Mucosa of descending colon (tissue), 3 donors: Measurements from ENCODE around the gene AKAP12. TPM values are rescaled to one million over a fixed set of nuclear protein-coding genes. Genes with fewer than 3 reads are reported as not detected.

ENCODE experiments used
- ATAC-seq: fragments of 200-7000 bp; cut with Tn5 transposase; one replicate; pipeline ENCODE4 v1.9.1; 2020; ENCODE audit warnings: mild to moderate bottlenecking, moderate library complexity
- DNase-seq, 3 donors: peaks; one replicate each; pipeline ENCODE4 v3.0.0-alpha.2; 2020
- H3K36me3 ChIP-seq: fragments of 200-600 bp; one replicate; pipeline ENCODE4 v1.8.0; 2021; ENCODE audit warnings: low read depth, mild to moderate bottlenecking
- H3K4me1 ChIP-seq: fragments of 200-600 bp; one replicate; pipeline ENCODE4 v1.8.0; 2021; ENCODE audit warnings: low read depth, mild to moderate bottlenecking
- H3K4me3 ChIP-seq: fragments of 200-600 bp; one replicate; pipeline ENCODE4 v1.8.0; 2021; ENCODE audit warnings: mild to moderate bottlenecking
- H3K9me3 ChIP-seq: fragments of 200-600 bp; one replicate; pipeline ENCODE4 v1.8.0; 2021; ENCODE audit warnings: mild to moderate bottlenecking
- CTCF ChIP-seq: fragments of 200-600 bp; IDR thresholded peaks from one replicate; pipeline ENCODE4 v1.8.0; 2022; ENCODE audit warnings: antibody characterized with exemption, mild to moderate bottlenecking
- intact Hi-C, 2 donors: fragments of 100-400 bp; cut with DNase I in 1 of 2; cut with micrococcal nuclease in 1 of 2; formaldehyde crosslinking; loops; one replicate each; pipeline versions ENCODE4 v1.11.0 to v1.11.1; 2022; cut with DNase I, micrococcal nuclease
- total RNA-seq, 3 donors: library from RNA; stranded (reverse); fragmentation: NEBNext Ultra II Directional in 2 of 3; extraction: Animal tissue kit (Norgen Biotek cat#: 25700) in 2 of 3; gene quantifications; one replicate each; pipeline versions ENCODE4 v1.2.1 to v1.2.4, GENCODE V29; 2021 to 2023
- donor health status: DM: no; HTN: no; CAD: no; lungs with moderate emphysema.
- donor health status: DM: no; HTN: no; CAD: no.
- donor health status: DM: no; HTN: yes; CAD: no.

The AKAP12 gene
- total RNA-seq, 3 donors from 2014 or later = 6.3 to 192 (median 15.3) TPM

- intact Hi-C loops = no loop called here
These were observed 160.7 kb downstream of the AKAP12 start for GRCh38 chr6:151400473-151400872.

GRCh38 chr6:151402228-151402627 lies 162.5 kb downstream of the AKAP12 start:
- Histone ChIP-seq H3K36me3 (no peaks in the 10 kb centered on the region), H3K9me3 (no peaks in the 10 kb centered on the region), H3K4me1 (no peaks in the 10 kb centered on the region), H3K4me3 (no peak overlapping the region)
- no peak for DNase-seq
- no peak for TF ChIP-seq CTCF
- no peak for ATAC-seq
- intact Hi-C loops = no loop called here

More at GRCh38 chr6:151400473-151400872, 160.7 kb downstream of the AKAP12 start:
- no peaks in the 10 kb centered on the region for H3K4me1 ChIP-seq
- DNase-seq = no peak
- no peak overlapping the region for H3K4me3 ChIP-seq
- TF ChIP-seq CTCF = no peak
- ATAC-seq = no peak
- H3K36me3 ChIP-seq = no peaks in the 10 kb centered on the region
- H3K9me3 ChIP-seq = no peaks in the 10 kb centered on the region

- intact Hi-C loops = no loop called here
- H3K4me1 ChIP-seq = no peaks in the 10 kb centered on the region
These were observed 164.1 kb downstream of the AKAP12 start for GRCh38 chr6:151403919-151404308.

More at GRCh38 chr6:151403919-151404308, 164.1 kb downstream of the AKAP12 start:
- ATAC-seq (no peak), DNase-seq (no peak)
- Histone ChIP-seq H3K9me3 (no peaks in the 10 kb centered on the region), H3K4me3 (no peak overlapping the region), H3K36me3 (no peaks in the 10 kb centered on the region)
- TF ChIP-seq CTCF = no peak

Other genes with a start within 250 kb of the AKAP12 start
- gene ZBTB2, start 151.6 kb downstream of the AKAP12 start, total RNA-seq = 10 to 100 TPM in 2 of 3 donors, 1 to 10 TPM in 1; 8.1 to 13.3 (median 11.0) TPM
- gene RMND1, start 212.2 kb downstream of the AKAP12 start, total RNA-seq = 10 to 100 TPM; 16.5 to 25.6 (median 21.0) TPM